HCT116 (cell line): Measurements from ENCODE around the gene DAGLB. TPM values are rescaled to one million over a fixed set of nuclear protein-coding genes. Genes with fewer than 3 reads are reported as not detected.

Experiments used
- ATAC-seq: fragments of 200-7000 bp; cut with Tn5 transposase; 2 replicates; pipeline ENCODE4 v1.9.1; 2020; ENCODE audit warnings: mild to moderate bottlenecking, moderate library complexity
- BruUV-seq: library from RNA; stranded (reverse); fragments of 400-500 nt; replicated peaks from 2 replicates; lab custom pipeline; 2021; lab: Mats Ljungman, UMichigan
- CTCF ChIA-PET: fragments of 300-600 bp; sonication (Branson Sonifier 250); formaldehyde crosslinking; loops from one replicate; lab custom pipeline; 2021; ENCODE audit warnings: antibody characterized with exemption; lab: Charles Lee
- POLR2A ChIA-PET: fragments of 300-600, 350-600 bp; sonication (Branson Sonifier 250); formaldehyde crosslinking; loops from one replicate; lab custom pipeline; 2021; ENCODE audit warnings: antibody characterized with exemption; lab: Charles Lee
- RAD21 ChIA-PET, 2 experiments: fragments of 300-600 bp; sonication (Branson Sonifier 250); formaldehyde crosslinking; loops; one replicate each; lab custom pipeline; 2023; ENCODE audit warnings: low total read pairs in 2 of 2; ENCODE audit not compliant: uncharacterized antibody in 2 of 2, unreplicated experiment in 2 of 2, low non-redundant PET in 1 of 2; lab: Charles Lee
- DNase-seq: peaks from one replicate; pipeline ENCODE4 v3.0.0-alpha.2; 2010; ENCODE audit warnings: low read depth, low spot score
- H2AFZ ChIP-seq: fragments of 200-600 bp; shearing (Covaris generic), sonication (generic); 2 replicates; pipeline ENCODE4 v1.6.1; 2017; ENCODE audit warnings: low read depth, mixed run types, mixed read lengths, antibody characterized with exemption, low read length; ENCODE audit not compliant: poor library complexity, severe bottlenecking
- H3K27ac ChIP-seq: 2 replicates; pipeline ENCODE4 v1.5.1; 2012; ENCODE audit warnings: low read depth, low read length
- H3K27me3 ChIP-seq: fragments of 200-600 bp; sonication (generic); 2 replicates; pipeline ENCODE4 v1.6.1; 2016; ENCODE audit warnings: mixed run types, low read length, mixed read lengths; ENCODE audit not compliant: insufficient read depth
- H3K36me3 ChIP-seq, 2 experiments: fragments of 200-500 bp in 1 of 2; fragments of 200-600 bp in 1 of 2; sonication (Bioruptor generic) in 1 of 2; sonication (generic) in 1 of 2; 2 replicates each; pipeline versions ENCODE4 v1.5.1 to v1.6.1; 2014 to 2016; ENCODE audit warnings: low read length in 2 of 2, inconsistent platforms in 1 of 2, mixed read lengths in 1 of 2, mixed run types in 1 of 2; ENCODE audit not compliant: insufficient read depth in 2 of 2, control insufficient read depth in 1 of 2
- H3K4me1 ChIP-seq, 2 experiments: fragments of 200-600 bp in 1 of 2; sonication (generic) in 1 of 2; 2 replicates each; pipeline versions ENCODE4 v1.5.1 to v1.6.1; 2012 to 2017; ENCODE audit warnings: low read length in 2 of 2, inconsistent platforms in 1 of 2, mild to moderate bottlenecking in 1 of 2, mixed read lengths in 1 of 2, mixed run types in 1 of 2, moderate library complexity in 1 of 2; ENCODE audit not compliant: insufficient read depth in 2 of 2, control insufficient read depth in 1 of 2
- H3K4me2 ChIP-seq: fragments of 200-600 bp; sonication (generic); 2 replicates; pipeline ENCODE4 v1.6.1; 2017; ENCODE audit warnings: mixed run types, low read length, mixed read lengths
- H3K4me3 ChIP-seq, 2 experiments: fragments of 200-600 bp in 1 of 2; sonication (generic) in 1 of 2; replicated peaks in 1 of 2; 2 replicates each; pipeline ENCODE4 v1.5.1; 2011 to 2016; ENCODE audit warnings: low read length in 2 of 2, control low read depth in 1 of 2, low read depth in 1 of 2, mild to moderate bottlenecking in 1 of 2, mixed read lengths in 1 of 2, mixed run types in 1 of 2
- H3K79me2 ChIP-seq: fragments of 200-600 bp; sonication (generic); 2 replicates; pipeline ENCODE4 v1.6.1; 2017; ENCODE audit warnings: mild to moderate bottlenecking, mixed run types, low read length, moderate library complexity, mixed read lengths; ENCODE audit not compliant: insufficient read depth
- H3K9ac ChIP-seq: fragments of 200-600 bp; sonication (generic); 2 replicates; pipeline ENCODE4 v1.6.1; 2016; ENCODE audit warnings: low read length, mixed read lengths
- H3K9me2 ChIP-seq: fragments of 200-600 bp; sonication (generic), shearing (Covaris generic); 2 replicates; pipeline ENCODE4 v1.6.1; 2017; ENCODE audit warnings: mixed run types, mild to moderate bottlenecking, moderate library complexity; ENCODE audit not compliant: insufficient read depth
- H3K9me3 ChIP-seq, 2 experiments: fragments of 200-500 bp in 1 of 2; fragments of 200-600 bp in 1 of 2; sonication (Bioruptor generic) in 1 of 2; sonication (generic) in 1 of 2; 2 replicates each; pipeline ENCODE4 v1.6.1; 2014 to 2017; ENCODE audit warnings: low read length in 2 of 2, mixed read lengths in 2 of 2, inconsistent platforms in 1 of 2, low read depth in 1 of 2, mild to moderate bottlenecking in 1 of 2, mixed run types in 1 of 2, moderate library complexity in 1 of 2; ENCODE audit not compliant: control insufficient read depth in 1 of 2, insufficient read depth in 1 of 2
- H4K20me1 ChIP-seq: fragments of 200-600 bp; sonication (generic), shearing (Covaris generic); 2 replicates; pipeline ENCODE4 v1.6.1; 2017; ENCODE audit warnings: mixed run types, mild to moderate bottlenecking, moderate library complexity; ENCODE audit not compliant: insufficient read depth
- ATF3 ChIP-seq: IDR thresholded peaks from 2 replicates; pipeline ENCODE4 v1.6.1; 2012
- CBX3 ChIP-seq: IDR thresholded peaks from 2 replicates; pipeline ENCODE4 v1.6.1; 2012; ENCODE audit warnings: low read depth
- CEBPB ChIP-seq: IDR thresholded peaks from 2 replicates; pipeline ENCODE4 v1.6.1; 2012; ENCODE audit warnings: low read depth
- EGR1 ChIP-seq: IDR thresholded peaks from 2 replicates; pipeline ENCODE4 v1.6.1; 2012; ENCODE audit warnings: low read depth
- ELF1 ChIP-seq: IDR thresholded peaks from 2 replicates; pipeline ENCODE4 v1.6.1; 2012; ENCODE audit warnings: low read depth, borderline replicate concordance
- EZH2 ChIP-seq: fragments of 200-600 bp; sonication (generic); IDR thresholded peaks from 2 replicates; pipeline ENCODE4 v1.6.1; 2017; ENCODE audit warnings: antibody characterized with exemption, mixed run types
- MAX ChIP-seq: IDR thresholded peaks from 2 replicates; pipeline ENCODE4 v1.6.1; 2012
- POLR2AphosphoS5 ChIP-seq: IDR thresholded peaks from 2 replicates; pipeline ENCODE4 v1.6.1; 2011; ENCODE audit warnings: mild to moderate bottlenecking, low read depth, low read length, moderate library complexity
- RAD21 ChIP-seq: IDR thresholded peaks from 2 replicates; pipeline ENCODE4 v1.6.1; 2012; ENCODE audit warnings: low read depth, mild to moderate bottlenecking
- REST ChIP-seq: IDR thresholded peaks from 2 replicates; pipeline ENCODE4 v1.6.1; 2012; ENCODE audit warnings: low read depth
- SIN3A ChIP-seq: IDR thresholded peaks from 2 replicates; pipeline ENCODE4 v1.6.1; 2012; ENCODE audit warnings: low read depth
- SRF ChIP-seq: IDR thresholded peaks from 2 replicates; pipeline ENCODE4 v1.6.1; 2012; ENCODE audit warnings: low read depth
- TCF7L2 ChIP-seq: IDR thresholded peaks from 2 replicates; pipeline ENCODE4 v1.7.0; 2011; ENCODE audit warnings: borderline replicate concordance, inconsistent platforms; ENCODE audit not compliant: insufficient read depth, insufficient read length; ENCODE audit errors: extremely low read depth
- YY1 ChIP-seq: IDR thresholded peaks from 2 replicates; pipeline ENCODE4 v1.6.1; 2011; ENCODE audit warnings: low read length, low read depth, moderate library complexity, mild to moderate bottlenecking; ENCODE audit not compliant: insufficient replicate concordance; ENCODE audit errors: extremely low read depth
- intact Hi-C: fragments of 100-400 bp; cut with micrococcal nuclease; formaldehyde crosslinking; loops from 2 replicates; pipeline ENCODE4 v1.10.0; 2022
- total RNA-seq: library from RNA; stranded (reverse); gene quantifications from one replicate; pipeline ENCODE4 v1.2.1, GENCODE V29; 2021; ENCODE audit not compliant: unreplicated experiment

Gene DAGLB
- total RNA-seq, 1 experiment from 2014 or later, result 30.2 TPM

- ATAC-seq (no peak), DNase-seq (no peak)
- ChIA-PET RAD21 (no interaction called here), POLR2A (no interaction called here), CTCF (no interaction called here)
- no peaks in the 10 kb centered on the region for H3K36me3 ChIP-seq
- H3K27me3 ChIP-seq, result no peaks in the 10 kb centered on the region
- no TSS peak for BruUV-seq
- no peaks in the 10 kb centered on the region for H3K9me3 ChIP-seq
- no peak overlapping the region for H3K4me3 ChIP-seq
- H3K4me1 ChIP-seq, result no peaks in the 10 kb centered on the region
- intact Hi-C loops, result no loop called here
- H3K79me2 ChIP-seq, result no peaks in the 10 kb centered on the region
- no peak overlapping the region for H3K9ac ChIP-seq
- H3K9me2 ChIP-seq, result no peaks in the 10 kb centered on the region
- H4K20me1 ChIP-seq, result no peaks in the 10 kb centered on the region
- no peak overlapping the region for H2AFZ ChIP-seq
- H3K27ac ChIP-seq, result no peak overlapping the region
- H3K4me2 ChIP-seq, result no peak overlapping the region
- TF ChIP-seq POLR2AphosphoS5, result no peak
- TF ChIP-seq RAD21, result no peak
- no peak for TF ChIP-seq CEBPB
- no peak for TF ChIP-seq SIN3A
- TF ChIP-seq MAX, result no peak
- TF ChIP-seq ELF1, result no peak
- no peak for TF ChIP-seq YY1
- TF ChIP-seq EZH2, result no peak
- no peak for TF ChIP-seq EGR1
- TF ChIP-seq CBX3, result no peak
- TF ChIP-seq SRF, result no peak
- TF ChIP-seq TCF7L2, result no peak
- TF ChIP-seq ATF3, result no peak
- no peak for TF ChIP-seq REST
Observed at GRCh38 chr7:6495597-6496262, 48.0 kb upstream of the DAGLB start.
